ENCODE measurements around the gene ZNF385A. TPM values are rescaled to one million over a fixed set of nuclear protein-coding genes. Genes with fewer than 3 reads are reported as not detected.

Gene ZNF385A
- total and polyA plus RNA-seq, 2 of the 13 experiments (the other 11 are each of a cell fraction or from before 2014, with no cell fraction given), result 0.44 to 0.67 TPM

DNA sequence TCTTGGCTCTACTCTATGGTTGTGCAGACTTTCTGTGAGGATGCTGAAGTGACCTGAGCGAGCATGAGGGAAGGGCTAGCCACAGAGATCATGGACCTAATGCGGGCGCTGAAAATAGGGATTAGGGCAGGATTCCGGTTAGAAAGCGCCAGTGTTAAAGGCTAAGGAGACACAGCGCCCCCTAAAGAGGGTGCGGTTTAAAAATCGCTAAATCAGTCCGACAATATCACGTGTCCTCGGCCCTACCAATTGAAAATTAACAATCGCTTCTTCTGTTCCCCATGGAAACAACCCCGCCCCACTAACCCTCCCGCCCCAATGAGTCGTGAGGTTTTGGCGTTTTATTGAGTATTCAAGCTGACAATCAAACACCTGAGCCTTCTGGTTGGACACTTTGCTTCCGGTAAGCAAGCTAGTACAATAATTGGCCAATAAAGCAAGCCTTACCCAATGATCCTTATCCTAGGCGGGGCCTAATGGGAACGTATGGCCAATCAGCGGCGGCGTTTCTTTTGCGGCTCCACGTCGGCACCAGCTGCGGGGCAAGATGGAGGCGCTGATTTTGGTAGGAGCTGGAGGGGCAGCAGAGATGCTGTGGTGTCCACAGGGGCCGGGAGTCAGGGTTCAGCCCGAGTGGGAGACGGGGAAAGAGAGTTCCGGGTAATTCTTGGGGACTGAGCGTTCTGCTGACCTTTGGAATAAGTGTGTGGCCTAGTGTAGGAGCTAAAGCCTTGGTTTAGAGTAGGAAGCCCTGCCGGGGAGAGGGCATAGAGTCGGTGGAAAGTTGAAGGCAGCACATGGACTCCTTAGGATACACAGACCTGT, 59.7 kb downstream of the ZNF385A start, which contains the start of gene COPZ1 (continued):
- no peak for TF ChIP-seq PRPF4 (IDR thresholded peaks at IDR 0.05; ENCODE audit: low read depth, low read length, poor library complexity, severe bottlenecking)
- TF ChIP-seq KDM4B (CRISPR knock-in tag; IDR thresholded peaks at IDR 0.05), result peak; percentile 53; the same call in 1 of the 2 replicates
- no peak for TF ChIP-seq U2AF2 (IDR thresholded peaks at IDR 0.05; ENCODE audit: low read depth, low read length)
- no peak; the same call in 1 of the 2 replicates for TF ChIP-seq ZBTB42 (CRISPR knock-in tag; IDR thresholded peaks at IDR 0.05)
- no peak for TF ChIP-seq ZNF326 (CRISPR knock-in tag; IDR thresholded peaks at IDR 0.05; ENCODE audit: borderline replicate concordance)
- TF ChIP-seq, protein P1, sequence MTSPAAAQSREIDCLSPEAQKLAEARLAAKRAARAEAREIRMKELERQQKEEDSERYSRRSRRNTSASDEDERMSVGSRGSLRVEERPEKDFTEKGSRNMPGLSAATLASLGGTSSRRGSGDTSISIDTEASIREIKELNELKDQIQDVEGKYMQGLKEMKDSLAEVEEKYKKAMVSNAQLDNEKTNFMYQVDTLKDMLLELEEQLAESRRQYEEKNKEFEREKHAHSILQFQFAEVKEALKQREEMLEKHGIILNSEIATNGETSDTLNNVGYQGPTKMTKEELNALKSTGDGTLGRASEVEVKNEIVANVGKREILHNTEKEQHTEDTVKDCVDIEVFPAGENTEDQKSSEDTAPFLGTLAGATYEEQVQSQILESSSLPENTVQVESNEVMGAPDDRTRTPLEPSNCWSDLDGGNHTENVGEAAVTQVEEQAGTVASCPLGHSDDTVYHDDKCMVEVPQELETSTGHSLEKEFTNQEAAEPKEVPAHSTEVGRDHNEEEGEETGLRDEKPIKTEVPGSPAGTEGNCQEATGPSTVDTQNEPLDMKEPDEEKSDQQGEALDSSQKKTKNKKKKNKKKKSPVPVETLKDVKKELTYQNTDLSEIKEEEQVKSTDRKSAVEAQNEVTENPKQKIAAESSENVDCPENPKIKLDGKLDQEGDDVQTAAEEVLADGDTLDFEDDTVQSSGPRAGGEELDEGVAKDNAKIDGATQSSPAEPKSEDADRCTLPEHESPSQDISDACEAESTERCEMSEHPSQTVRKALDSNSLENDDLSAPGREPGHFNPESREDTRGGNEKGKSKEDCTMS (CRISPR knock-in tag; conservative IDR thresholded peaks at IDR 0.05), result no peak
- no peak for TF ChIP-seq ZNF879 (CRISPR knock-in tag; IDR thresholded peaks at IDR 0.05)
- TF ChIP-seq AKAP8 (CRISPR knock-in tag; IDR thresholded peaks at IDR 0.05), result no peak
- TF ChIP-seq RARA (CRISPR knock-in tag; IDR thresholded peaks at IDR 0.05), result peak; percentile 20; the same call in 1 of the 2 replicates
- no peak for TF ChIP-seq ZNF121 (CRISPR knock-in tag; IDR thresholded peaks at IDR 0.05)
- no peak for TF ChIP-seq TRAFD1 (CRISPR knock-in tag; IDR thresholded peaks at IDR 0.05; ENCODE audit: borderline replicate concordance)
- TF ChIP-seq BHLHE40 (IDR thresholded peaks at IDR 0.05; ENCODE audit: low read length), result no peak
- no peak for TF ChIP-seq ZNF780A (CRISPR knock-in tag; IDR thresholded peaks at IDR 0.05)
- TF ChIP-seq ZFP90 (CRISPR knock-in tag; IDR thresholded peaks at IDR 0.05; ENCODE audit: borderline replicate concordance), result peak; percentile 81
- TF ChIP-seq ZNF331 (CRISPR knock-in tag; IDR thresholded peaks at IDR 0.05), result no peak; the same call in 1 of the 2 replicates
- TF ChIP-seq, protein P2, sequence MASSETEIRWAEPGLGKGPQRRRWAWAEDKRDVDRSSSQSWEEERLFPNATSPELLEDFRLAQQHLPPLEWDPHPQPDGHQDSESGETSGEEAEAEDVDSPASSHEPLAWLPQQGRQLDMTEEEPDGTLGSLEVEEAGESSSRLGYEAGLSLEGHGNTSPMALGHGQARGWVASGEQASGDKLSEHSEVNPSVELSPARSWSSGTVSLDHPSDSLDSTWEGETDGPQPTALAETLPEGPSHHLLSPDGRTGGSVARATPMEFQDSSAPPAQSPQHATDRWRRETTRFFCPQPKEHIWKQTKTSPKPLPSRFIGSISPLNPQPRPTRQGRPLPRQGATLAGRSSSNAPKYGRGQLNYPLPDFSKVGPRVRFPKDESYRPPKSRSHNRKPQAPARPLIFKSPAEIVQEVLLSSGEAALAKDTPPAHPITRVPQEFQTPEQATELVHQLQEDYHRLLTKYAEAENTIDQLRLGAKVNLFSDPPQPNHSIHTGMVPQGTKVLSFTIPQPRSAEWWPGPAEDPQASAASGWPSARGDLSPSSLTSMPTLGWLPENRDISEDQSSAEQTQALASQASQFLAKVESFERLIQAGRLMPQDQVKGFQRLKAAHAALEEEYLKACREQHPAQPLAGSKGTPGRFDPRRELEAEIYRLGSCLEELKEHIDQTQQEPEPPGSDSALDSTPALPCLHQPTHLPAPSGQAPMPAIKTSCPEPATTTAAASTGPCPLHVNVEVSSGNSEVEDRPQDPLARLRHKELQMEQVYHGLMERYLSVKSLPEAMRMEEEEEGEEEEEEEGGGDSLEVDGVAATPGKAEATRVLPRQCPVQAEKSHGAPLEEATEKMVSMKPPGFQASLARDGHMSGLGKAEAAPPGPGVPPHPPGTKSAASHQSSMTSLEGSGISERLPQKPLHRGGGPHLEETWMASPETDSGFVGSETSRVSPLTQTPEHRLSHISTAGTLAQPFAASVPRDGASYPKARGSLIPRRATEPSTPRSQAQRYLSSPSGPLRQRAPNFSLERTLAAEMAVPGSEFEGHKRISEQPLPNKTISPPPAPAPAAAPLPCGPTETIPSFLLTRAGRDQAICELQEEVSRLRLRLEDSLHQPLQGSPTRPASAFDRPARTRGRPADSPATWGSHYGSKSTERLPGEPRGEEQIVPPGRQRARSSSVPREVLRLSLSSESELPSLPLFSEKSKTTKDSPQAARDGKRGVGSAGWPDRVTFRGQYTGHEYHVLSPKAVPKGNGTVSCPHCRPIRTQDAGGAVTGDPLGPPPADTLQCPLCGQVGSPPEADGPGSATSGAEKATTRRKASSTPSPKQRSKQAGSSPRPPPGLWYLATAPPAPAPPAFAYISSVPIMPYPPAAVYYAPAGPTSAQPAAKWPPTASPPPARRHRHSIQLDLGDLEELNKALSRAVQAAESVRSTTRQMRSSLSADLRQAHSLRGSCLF (CRISPR knock-in tag; IDR thresholded peaks at IDR 0.05; ENCODE audit: borderline replicate concordance), result no peak
- TF ChIP-seq, protein P3, sequence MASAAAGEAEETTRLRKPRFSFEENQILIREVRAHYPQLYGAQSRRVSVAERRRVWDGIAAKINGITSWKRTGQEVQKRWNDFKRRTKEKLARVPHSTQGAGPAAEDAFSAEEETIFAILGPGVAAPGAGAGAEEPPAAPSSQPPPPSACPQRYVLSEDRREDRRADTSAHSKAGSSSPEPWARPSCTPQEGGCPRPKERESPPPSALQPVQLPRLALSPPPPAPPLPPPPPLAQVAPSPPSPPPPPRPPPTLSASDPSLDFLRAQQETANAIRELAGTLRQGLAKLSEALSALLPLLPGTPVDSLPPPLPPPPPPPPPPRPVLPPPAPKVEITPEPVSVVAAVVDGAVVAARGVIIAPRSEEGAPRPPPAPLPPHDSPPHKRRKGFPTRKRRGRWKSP (CRISPR knock-in tag; IDR thresholded peaks at IDR 0.05), result 0 out of 2 replicates have a peak, but pooled peaks have one; percentile 8
- no peak for TF ChIP-seq FOSL2 (CRISPR knock-in tag; IDR thresholded peaks at IDR 0.05)
- TF ChIP-seq KLF12 (CRISPR knock-in tag; IDR thresholded peaks at IDR 0.05; ENCODE audit: borderline replicate concordance), result peak; percentile 62; the same call in 1 of the 2 replicates
- TF ChIP-seq THAP11 (CRISPR knock-in tag; IDR thresholded peaks at IDR 0.05), result peak; percentile 74

Data from HepG2 (cell line).